Fibroblast of skin of abdomen (primary cell): ENCODE data around the gene FBN1.
A peak's percentile ranks its signal among the peaks of the same experiment; 100 is the strongest.

Experiments used
- DNase-seq: peaks from one replicate; pipeline ENCODE4 v3.0.0-alpha.2; 2013

FBN1 gene

GRCh38 chr15:48622237-48622636, 23.3 kb downstream of the FBN1 start:
- no peak for DNase-seq

DNA sequence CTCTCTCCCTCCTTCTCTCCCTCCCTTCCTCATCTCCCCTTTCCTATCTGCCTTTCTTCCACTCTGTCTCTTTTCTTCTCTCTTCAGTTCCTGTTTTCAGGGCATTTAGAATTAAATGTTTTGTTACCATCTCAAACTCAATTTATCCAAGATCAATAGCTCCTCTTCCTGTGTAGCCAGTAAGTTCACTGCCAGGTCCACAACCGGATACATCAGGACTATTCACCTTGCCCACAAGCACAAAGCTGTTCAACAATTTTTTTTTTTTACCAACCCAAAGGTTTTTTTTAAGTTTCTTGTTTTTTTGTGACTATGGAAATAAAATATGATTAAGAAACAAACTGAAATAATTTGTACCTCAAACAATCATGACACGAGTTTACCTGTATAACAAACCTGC, 26.1 kb downstream of the FBN1 start:
- no peak for DNase-seq

GRCh38 chr15:48617619-48618018, 27.9 kb downstream of the FBN1 start:
- peak; percentile 73 for DNase-seq

- peak; percentile 54 for DNase-seq
Measured at GRCh38 chr15:48616216-48616615, 29.3 kb downstream of the FBN1 start.

GRCh38 chr15:48614051-48614450, 31.5 kb downstream of the FBN1 start:
- DNase-seq: no peak

DNA sequence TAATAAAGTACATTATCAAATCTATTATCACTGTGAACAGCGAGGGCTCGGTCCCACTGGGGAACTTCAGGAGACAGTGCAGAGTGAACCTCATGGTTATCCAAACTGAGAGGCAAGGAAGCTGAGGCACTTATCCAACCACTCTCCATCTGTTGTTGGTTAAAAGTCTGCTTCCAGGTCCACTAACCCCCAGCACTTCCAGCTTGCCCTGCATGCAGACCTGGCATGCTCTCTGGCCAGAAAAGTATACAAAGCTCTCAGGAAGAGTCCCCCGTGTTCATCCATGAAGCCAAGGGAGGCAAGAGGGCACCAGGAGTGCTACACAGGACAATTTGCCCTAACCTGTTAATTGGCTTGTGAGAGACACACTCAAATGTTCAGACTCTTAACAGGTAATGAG, 36.0 kb downstream of the FBN1 start:
- no peak for DNase-seq

- DNase-seq: no peak
Measured at GRCh38 chr15:48607846-48608245, 37.7 kb downstream of the FBN1 start.

GRCh38 chr15:48604567-48604966, 40.9 kb downstream of the FBN1 start:
- peak; percentile 53 for DNase-seq

DNA sequence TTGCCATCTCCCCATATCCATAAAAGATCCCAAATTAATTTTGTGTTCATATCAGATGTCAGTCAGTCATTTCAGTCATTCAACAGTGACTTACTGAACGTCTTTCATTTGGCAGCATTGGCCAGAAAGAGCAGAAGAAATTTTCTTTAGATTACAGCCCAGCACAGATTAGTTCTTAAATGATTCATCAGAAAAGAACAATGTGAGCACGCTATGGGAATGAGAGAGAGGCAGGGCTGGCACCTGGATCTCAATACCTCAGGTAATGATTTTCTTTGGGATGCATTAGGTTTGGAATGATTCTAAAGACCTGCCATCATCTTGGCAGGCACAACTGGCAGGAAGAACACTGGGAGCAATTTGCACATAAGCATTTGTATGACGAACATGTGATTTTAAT, 41.6 kb downstream of the FBN1 start:
- no peak for DNase-seq

GRCh38 chr15:48603123-48603500, 42.4 kb downstream of the FBN1 start:
- DNase-seq: no peak

- DNase-seq: peak; percentile 79
Measured at GRCh38 chr15:48602358-48603122, 43.0 kb downstream of the FBN1 start.

DNA sequence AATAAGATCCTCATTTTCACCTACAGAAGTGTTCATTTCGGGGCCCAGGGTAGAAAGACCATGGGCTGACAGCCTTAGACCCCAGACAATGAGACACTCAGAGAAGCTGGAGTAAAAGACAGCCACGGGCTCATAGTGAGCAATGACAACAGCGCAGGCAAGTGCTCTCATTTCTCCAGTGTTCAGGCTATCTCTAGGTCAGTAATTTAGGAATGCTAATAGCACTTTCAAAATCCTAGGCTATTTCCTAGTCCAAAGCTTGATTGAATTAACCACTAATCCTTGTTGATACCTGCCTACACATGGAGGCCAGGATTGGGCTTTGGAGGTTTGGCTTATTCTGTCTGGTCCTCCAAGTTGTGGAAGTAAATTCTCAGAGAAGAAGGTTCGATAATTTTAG, 44.4 kb downstream of the FBN1 start:
- DNase-seq: no peak

- no peak for DNase-seq
Measured at GRCh38 chr15:48596841-48597240, 48.7 kb downstream of the FBN1 start.

DNA sequence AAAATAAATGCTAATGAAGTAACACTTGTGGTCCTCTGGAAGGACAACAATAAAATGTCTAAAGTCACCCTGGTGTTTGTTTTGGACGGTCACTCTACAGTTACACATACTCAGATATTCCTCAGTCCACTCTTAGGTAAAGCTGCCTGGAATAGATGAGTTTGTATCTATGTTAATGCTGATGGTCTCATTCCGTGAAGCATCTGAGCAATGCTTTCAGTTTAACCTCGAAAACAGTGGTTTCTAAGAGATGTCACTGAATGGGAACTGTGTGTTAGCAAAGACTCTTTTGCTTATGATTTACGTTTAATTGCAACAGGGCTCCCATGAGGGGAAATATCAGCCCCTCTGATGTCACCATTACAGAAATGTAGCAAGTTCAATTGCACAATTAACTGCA, 49.1 kb downstream of the FBN1 start:
- DNase-seq: peak; percentile 22

DNA sequence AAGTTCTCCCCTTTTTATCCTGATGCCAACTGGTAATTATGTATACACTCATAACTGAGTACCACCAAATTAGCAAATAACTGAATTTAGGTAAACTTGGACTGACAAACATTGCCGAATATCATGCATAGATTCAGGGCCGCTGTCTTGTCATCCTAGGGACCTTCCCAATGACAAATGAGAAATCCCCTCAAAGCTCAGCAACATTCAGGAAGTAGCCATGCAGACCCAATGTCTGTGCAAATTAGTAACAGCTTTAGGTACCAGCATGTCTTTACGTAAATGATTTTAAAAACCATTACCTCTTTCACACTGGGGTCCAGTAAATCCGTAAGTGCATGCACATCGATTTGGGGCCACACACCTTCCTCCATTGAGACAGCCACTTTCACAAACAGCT, 49.5 kb downstream of the FBN1 start:
- no peak for DNase-seq

DNA sequence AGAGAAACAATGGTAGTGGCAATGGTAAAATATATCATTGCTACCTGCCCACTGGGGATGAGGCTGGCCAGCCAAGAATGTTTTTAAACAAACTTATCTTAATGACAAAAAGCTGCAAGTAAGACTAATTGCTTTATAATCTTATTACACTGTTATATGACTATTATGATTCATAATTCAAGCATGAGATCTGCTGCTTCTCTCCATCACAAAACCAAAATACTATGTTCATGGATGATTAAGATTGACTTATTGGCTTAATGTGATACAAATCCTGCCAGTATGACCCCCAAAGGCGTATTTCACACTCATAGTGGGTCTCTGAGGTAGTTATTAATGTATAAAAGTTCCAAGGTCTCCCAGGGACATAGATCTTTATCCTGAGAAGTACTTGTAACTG, 52.6 kb downstream of the FBN1 start:
- peak; percentile 55 for DNase-seq

- DNase-seq: peak; percentile 92
Measured at GRCh38 chr15:48592221-48592731, 53.2 kb downstream of the FBN1 start.

- DNase-seq: no peak
Measured at GRCh38 chr15:48590723-48591122, 54.8 kb downstream of the FBN1 start.

DNA sequence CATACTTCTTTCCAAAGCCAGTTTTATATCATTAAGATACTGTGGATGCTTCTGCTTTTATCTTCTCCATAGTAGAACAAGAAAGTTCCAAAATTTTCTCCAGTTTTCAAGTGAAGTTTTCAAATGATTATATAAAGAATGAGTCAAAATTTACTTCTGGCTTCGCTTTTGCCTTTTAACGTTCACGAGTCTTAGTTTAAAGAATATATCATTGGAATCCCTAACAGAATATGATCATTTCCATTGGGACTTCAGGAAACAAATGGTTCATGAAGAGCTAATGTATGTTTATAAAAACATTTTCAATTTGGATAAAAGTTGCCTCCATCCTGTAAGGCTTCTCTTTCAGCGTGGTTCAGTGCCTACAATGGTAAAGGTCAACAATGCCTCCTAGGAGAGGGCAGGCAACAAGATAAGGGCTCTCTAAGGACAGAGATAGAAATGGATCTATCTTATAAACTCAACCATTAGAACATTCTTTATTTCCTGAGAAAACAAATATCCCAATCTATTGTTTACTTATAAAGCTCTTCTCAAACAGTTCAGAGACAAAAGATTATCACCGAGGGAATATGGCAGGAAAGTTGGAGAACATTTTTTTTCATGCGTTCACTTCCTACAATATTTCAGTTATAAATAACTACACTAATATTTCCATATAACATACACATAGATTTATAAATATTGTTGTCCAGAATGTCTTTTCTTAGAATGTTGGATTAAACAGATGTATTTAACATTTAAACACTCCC, 60.5 kb downstream of the FBN1 start:
- no peak for DNase-seq

DNA sequence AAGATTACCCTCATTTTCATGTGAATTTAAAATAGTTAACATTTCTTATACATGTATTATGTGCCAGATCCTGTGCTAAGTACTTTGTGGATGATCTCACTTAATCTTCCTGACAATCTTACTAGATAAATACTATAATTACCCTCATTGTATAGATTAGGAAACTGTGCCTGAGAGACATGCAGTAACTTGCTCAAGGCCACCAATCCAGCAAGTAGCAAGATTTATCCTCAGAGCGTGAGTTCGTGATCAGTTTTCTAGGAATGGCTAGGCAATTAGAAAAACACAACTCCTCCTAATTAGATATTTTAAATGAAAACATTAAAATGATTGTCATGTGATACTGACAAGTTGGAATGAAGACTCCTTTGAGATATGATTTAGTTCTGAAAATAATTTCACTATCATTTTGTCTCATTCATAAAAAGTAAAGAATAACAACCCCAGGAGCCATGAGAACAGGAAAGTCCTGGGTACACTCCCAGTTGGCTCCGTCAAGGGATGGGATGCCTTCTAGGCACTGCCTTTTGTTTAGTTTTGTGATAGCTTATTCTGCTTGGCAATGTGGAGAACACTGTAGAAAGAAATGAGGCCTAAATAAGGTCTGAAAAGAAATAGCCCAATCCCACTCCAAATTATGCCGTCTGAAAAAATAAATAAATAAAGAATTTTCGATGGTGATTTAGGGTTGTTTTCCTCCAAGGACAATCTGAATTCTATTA, 61.3 kb downstream of the FBN1 start:
- DNase-seq: no peak

DNA sequence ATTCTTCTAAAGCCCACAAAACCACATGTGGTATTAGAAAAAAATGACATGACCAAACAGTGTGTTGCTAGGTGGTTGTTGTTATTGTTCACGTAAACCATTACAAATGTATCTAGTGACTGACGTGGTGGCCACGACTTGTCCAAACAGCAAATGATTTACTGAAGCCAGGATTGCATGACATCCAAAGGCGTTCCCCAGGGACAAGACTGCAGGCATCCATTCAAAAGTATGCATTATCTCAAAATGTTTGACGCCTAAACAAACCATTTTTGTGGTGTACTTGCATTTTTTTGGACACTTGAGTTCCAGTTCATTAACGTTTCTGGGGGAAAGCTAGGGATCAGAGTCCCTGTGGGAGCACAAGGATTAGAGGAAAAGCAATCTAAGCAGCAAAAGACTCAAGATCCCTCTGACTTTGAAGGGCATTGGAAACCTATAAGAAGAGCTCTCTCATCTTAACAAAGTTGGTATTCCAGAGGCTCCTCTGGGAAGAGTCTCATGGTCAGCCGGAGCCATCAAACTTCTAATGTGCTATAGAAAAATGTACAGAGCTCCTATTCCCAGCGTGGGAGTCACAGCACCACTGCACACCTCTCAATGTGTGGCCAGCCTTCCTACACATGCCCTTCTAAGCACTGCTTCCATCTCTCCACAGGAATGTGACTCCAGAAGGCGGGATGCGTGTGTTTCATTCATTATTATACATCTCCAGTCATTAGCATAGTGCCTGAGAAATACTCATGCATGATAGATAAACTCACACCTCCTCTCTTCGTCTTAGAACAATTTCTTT, 62.9 kb downstream of the FBN1 start:
- DNase-seq: peak; percentile 95

DNA sequence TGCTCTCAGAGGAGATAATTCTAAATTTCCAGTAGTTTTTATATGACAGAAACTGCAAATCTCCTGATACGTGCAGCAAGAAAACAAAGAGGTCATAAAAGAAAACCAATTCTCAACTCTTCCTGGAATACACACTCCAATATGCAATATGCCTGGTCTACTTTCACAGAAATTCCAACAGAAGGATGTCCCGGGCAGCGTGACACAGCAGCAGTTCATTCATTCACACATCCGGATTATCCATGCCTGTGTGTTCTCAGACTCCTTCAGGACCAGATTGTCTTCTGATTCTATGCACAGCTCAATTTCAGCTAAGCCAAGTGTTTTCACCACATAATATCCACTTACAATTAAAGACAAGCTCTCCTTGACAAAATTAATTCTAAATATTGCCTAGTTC, 64.3 kb downstream of the FBN1 start:
- DNase-seq: no peak

GRCh38 chr15:48580736-48581135, 64.8 kb downstream of the FBN1 start:
- no peak for DNase-seq
